Sigmoid colon (tissue), 4 donors: Measurements from ENCODE around the gene VAC14.
"Not testable (repeated sequence)": the region's sequence is repeated elsewhere in the genome, so short reads cannot be mapped to it uniquely, and the experiment has no call there.

Experiments
- CTCF ChIP-seq, 4 experiments: fragments of 450-650 bp in 3 of 4; fragments of 200-600 bp in 1 of 4; IDR thresholded peaks; one replicate each; pipeline ENCODE4 v1.5.1; 2016 to 2019; ENCODE audit warnings: antibody characterized with exemption in 4 of 4, mild to moderate bottlenecking in 3 of 4, moderate library complexity in 2 of 4
- EP300 ChIP-seq, 4 donors: sonication (generic); formaldehyde crosslinking; IDR thresholded peaks; one replicate each; pipeline ENCODE4 v1.6.1; 2017; ENCODE audit warnings: antibody characterized with exemption in 4 of 4
- POLR2A ChIP-seq, 2 donors: fragments of 450-650 bp; IDR thresholded peaks; one replicate each; pipeline ENCODE4 v1.6.1; 2016; ENCODE audit warnings: antibody characterized with exemption in 2 of 2, mild to moderate bottlenecking in 2 of 2, moderate library complexity in 2 of 2
- POLR2AphosphoS5 ChIP-seq, 4 donors: sonication (generic); formaldehyde crosslinking; IDR thresholded peaks; one replicate each; pipeline ENCODE4 v1.6.1; 2017; ENCODE audit warnings: antibody characterized with exemption in 4 of 4

GRCh38 chr16:70823498-70824118 is 22.6 kb upstream of the VAC14 start:
- not testable (repeated sequence) for TF ChIP-seq EP300, CTCF, POLR2A, POLR2AphosphoS5 (IDR thresholded peaks at IDR 0.05)
